HG03460 (cell line): ENCODE data around the gene CST8.
"Not testable (repeated sequence)": the region's sequence is repeated elsewhere in the genome, so short reads cannot be mapped to it uniquely, and the experiment has no call there.

ENCODE experiments used
- ATAC-seq: cut with Tn5 transposase; IDR thresholded peaks from one replicate; pipeline ENCODE4 v1.9.1; 2021; ENCODE audit not compliant: unreplicated experiment

CST8 gene, protein sequence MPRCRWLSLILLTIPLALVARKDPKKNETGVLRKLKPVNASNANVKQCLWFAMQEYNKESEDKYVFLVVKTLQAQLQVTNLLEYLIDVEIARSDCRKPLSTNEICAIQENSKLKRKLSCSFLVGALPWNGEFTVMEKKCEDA

GRCh38 chr20:23490817-23491216 is at the start of gene CST8:
Gene CST8 (plus strand): TSS chr20:23491117. CDS start chr20:23491668, 551 bp downstream.
- no peak for ATAC-seq

DNA sequence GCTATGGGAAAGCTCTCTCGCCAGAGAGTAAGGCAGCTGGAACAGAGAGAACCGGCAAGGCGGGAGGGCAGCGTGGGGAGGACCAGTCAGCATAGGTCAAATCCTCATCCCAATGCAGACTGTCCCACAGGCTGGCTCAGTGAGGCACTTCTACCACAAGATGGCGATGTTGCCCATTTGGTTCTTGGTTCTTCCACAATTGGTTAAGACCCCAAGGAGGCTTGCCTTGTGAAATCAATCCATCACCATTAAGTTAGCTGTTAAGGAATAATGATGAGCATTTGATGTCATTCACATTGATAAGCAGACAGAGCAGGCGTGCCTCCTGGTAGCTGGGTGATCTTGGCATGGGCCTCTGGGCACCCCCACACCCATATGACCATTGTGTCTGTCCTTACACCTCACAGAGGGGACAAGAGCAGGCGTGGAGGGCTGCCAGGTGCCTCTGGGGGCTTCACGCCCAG is 49.0 kb upstream of the CST8 start:
- ATAC-seq = peak; percentile 76

DNA sequence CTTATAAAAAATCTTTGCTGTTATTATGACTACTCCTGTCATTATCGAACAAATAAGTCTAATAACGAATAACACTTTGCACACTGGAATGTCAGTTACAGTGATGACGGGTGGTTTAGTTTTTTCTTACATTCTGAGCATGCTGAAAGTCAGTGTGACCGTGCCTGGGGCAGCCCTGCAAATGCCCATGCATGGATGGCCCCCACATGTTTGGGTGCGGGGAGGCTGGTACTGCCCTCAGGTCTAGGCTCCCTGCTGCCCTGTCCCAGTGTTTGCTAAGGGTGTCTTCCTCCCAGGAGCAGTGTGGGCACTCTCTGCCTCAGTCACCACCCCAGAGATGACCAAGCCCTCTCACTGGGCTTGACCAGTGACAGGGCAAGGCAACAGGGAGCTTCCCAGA is 48.5 kb upstream of the CST8 start:
- no peak for ATAC-seq

DNA sequence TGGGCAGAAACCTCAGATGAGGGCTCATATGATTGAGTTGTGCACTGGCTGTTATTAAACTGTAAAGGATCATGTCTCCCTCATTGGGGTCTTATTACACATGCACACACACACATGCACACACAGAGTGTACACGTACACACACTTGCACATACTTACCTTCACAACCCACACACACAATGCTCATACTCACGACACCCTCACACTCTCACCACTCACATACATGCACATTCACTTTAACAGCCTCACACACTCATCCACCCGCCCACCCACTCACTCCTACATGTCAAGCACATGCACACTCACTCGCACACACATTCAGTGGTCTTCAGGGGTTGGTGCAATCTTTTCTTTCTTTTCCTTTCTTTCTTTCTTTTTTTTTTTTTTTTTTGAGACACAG is 46.1 kb upstream of the CST8 start:
- ATAC-seq = no peak

- ATAC-seq = no peak
Observed at GRCh38 chr20:23445596-23446217, 45.2 kb upstream of the CST8 start.

- no peak for ATAC-seq
Observed at GRCh38 chr20:23446505-23446904, 44.4 kb upstream of the CST8 start.

DNA sequence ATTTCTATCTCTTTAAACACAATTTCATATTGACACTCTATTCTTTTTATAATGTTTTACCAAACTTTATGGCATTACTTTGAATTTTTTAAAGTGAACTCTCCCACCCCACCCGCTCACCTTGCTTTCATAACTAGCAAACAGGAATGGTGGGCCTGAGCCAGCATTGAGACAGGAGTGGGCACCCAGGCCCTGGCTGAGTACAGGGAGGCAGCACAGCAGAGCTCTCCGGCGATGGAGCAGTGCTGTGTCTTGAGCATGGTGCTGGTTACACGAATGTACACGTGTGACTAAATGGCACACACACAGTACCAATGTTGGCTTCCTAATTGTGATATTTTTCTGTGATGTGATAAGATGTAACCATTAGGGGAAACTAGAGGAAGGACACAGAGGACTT is 42.8 kb upstream of the CST8 start:
- ATAC-seq = no peak

GRCh38 chr20:23449421-23449820 is 41.5 kb upstream of the CST8 start:
- no peak for ATAC-seq

DNA sequence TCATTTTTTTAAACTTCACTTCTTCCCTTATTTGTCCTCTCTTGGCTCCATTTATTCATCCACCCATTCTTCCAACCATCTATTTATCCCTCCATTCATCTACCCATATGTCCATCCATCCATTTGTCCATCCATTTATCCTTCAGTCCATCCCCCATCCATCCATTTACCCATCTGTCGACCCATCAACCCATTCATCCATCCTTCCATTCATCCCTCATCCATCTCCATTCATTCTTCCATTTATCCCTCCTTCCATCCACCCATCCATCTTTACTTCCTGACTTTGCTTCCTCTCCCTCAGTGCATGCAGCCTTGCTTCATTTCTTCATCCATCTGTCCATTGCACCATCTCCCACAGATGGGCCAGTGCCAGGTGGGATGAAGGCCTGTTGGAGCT is 40.0 kb upstream of the CST8 start:
- ATAC-seq = no peak

- no peak for ATAC-seq
Observed at GRCh38 chr20:23451956-23452487, 38.9 kb upstream of the CST8 start.

- ATAC-seq = no peak
Observed at GRCh38 chr20:23452776-23453175, 38.1 kb upstream of the CST8 start, which contains the start of gene CST11. Gene CST11 (minus strand): TSS chr20:23452876. CDS start chr20:23452811, 65 bp downstream.

GRCh38 chr20:23453549-23454543 is 37.1 kb upstream of the CST8 start:
- no peak for ATAC-seq

- ATAC-seq = no peak
Observed at GRCh38 chr20:23454816-23455215, 36.1 kb upstream of the CST8 start.

DNA sequence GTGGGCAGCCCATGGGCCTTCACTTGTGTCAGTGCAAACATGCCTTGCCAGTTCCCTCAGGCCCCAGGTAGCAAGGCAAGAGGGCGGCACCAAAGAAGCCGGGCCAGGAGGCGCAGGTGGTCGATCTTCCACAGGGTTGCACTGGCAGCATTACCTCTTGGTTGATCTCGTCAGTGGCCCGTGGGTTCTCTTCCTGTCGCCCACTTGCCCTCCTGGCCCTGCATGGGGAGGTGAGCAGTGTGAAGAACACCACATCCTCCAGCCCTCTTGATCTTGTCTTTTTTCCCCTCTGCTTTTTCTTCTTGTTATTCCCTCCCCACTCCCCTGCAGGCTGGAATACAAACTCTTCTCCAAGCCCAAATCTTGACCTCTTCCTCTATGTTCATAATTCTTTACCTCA is 35.3 kb upstream of the CST8 start:
- no peak for ATAC-seq

DNA sequence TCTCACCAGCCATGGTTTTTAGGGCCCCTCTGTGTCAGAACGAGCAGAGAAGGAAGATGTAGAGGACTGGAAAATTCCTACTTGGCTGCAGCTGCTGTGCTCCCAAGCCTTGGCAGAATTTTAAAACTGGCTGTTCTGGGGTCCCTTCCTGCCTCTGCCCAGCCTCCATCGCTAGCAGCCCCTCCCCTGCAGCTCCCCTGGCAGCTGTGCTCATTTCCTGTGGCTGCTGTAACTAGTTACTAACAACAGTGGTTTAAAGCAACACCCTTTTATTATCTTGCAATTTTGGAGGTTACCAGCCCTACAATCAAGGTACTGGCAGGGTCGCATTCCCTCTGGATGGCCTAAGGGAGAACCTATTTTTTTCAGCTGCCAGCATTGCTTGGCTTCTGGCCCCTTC is 34.5 kb upstream of the CST8 start:
- ATAC-seq = no peak

GRCh38 chr20:23456873-23457272 is 34.0 kb upstream of the CST8 start:
- ATAC-seq = no peak

- ATAC-seq = no peak
Observed at GRCh38 chr20:23459461-23460150, 31.3 kb upstream of the CST8 start.

DNA sequence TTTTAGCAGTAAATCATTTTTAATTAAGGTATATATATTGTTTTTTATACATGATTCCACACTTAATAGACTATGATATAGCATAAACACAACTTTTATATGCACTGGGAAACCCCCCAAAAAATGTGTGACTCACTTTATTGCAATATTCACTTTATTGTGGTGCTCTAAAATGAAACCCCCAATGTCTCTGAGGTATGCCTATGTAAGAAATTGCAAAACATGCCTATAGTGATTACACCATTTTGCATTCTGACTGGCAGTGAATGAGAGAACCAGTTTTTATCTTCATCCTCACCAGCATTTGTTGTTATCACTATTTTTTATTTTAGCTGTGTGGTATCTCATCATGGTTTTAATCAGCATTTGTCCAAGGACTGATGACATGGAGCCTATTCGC is 29.7 kb upstream of the CST8 start:
- ATAC-seq = no peak

DNA sequence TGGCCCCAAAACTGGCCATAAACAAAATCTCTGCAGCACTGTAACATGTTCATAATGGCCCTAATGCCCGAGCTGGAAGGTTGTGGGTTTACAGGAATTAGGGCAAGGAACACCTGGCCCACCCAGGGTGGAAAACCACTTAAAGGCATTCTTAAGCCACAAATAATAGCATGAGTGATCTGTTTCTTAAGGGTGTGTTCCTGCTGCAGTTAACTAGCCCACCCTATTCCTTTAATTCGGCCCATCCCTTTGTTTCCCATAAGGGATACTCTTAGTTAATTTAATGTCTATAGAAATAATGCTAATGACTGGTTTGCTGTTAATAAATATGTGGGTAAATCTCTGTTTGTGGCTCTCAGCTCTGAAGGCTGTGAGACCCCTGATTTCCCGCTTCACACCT is 24.0 kb upstream of the CST8 start:
- not testable (repeated sequence) for ATAC-seq

DNA sequence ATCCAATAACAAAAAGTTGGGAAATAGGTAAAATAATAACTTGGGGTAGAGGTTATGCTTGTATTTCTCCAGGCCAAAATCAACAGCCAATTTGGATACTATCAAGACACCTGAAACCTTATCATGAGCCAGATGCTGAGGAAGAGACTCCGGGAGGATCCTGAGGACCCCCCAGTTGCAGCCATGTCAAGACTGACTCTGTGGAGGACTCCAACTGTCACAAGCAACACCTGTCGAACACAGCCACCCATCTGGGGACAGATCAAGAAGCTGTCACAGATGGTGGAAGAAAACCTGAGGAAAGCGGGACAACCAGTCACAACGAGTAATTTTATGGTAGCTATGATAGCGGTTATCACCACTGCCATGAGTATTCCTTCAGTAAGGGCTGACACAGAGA is 18.6 kb upstream of the CST8 start:
- ATAC-seq = not testable (repeated sequence)

GRCh38 chr20:23473293-23473692 is 17.6 kb upstream of the CST8 start:
- ATAC-seq = not testable (repeated sequence)
